Subcutaneous adipose tissue (tissue), 4 donors: ENCODE measurements around the gene DTD1. TPM values are rescaled to one million over a fixed set of nuclear protein-coding genes. Genes with fewer than 3 reads are reported as not detected.

Experiments used
- CTCF ChIP-seq: fragments of 450-650 bp; IDR thresholded peaks from one replicate; pipeline ENCODE4 v1.5.1; 2016; ENCODE audit warnings: low read depth, mild to moderate bottlenecking, control low read depth, antibody characterized with exemption, moderate library complexity
- small RNA-seq: library from RNA; depleted of rRNA; stranded (forward); fragments of <200 nt; gene quantifications from one replicate; pipeline ENCODE3, GENCODE V24; 2016
- total RNA-seq, 4 donors: library from RNA; depleted of rRNA; stranded (reverse); fragments of >200 nt; gene quantifications; one replicate each; pipeline ENCODE4 v1.1.0, GENCODE V29; 2016

Gene DTD1
- total RNA-seq, 4 donors from 2014 or later = 15.8 to 31.3 (median 28.7) TPM

GRCh38 chr20:18808712-18809111, 220.9 kb downstream of the DTD1 start:
- TF ChIP-seq CTCF = no peak

GRCh38 chr20:18811186-18811585, 223.3 kb downstream of the DTD1 start:
- no peak for TF ChIP-seq CTCF

- no peak for TF ChIP-seq CTCF
Observed at GRCh38 chr20:18811904-18812303, 224.1 kb downstream of the DTD1 start.

GRCh38 chr20:18813483-18813882, 225.6 kb downstream of the DTD1 start, which contains the start of gene SCP2D1:
Gene SCP2D1, plus strand, starts transcription at chr20:18813783. Its CDS starts 33 bp downstream, at chr20:18813816.
- TF ChIP-seq CTCF = no peak

- no peak for TF ChIP-seq CTCF
Observed at GRCh38 chr20:18815194-18815942, 227.5 kb downstream of the DTD1 start.

Small RNAs within 50 kb of the gene (small RNA-seq; reads per million reads assigned to genes)
- gene RN7SL638P (not detected), gene RNU6ATAC34P (not detected)

Other genes with a start within 250 kb of the DTD1 start
- gene DZANK1, start 121.0 kb upstream of the DTD1 start, total RNA-seq = 1 to 10 TPM in 3 of 4 donors, under 1 TPM in 1; 0.65 to 2.2 (median 2.0) TPM
- gene POLR3F, start 120.7 kb upstream of the DTD1 start, total RNA-seq = 10 to 100 TPM in 2 of 4 donors, 1 to 10 TPM in 2; 6.3 to 13.9 (median 10.8) TPM
- gene RBBP9, start 90.8 kb upstream of the DTD1 start, total RNA-seq = 10 to 100 TPM; 11.3 to 16.3 (median 12.6) TPM
- 10 to 100 TPM; 20.0 to 35.9 (median 25.4) TPM for gene SEC23B, start 80.1 kb upstream of the DTD1 start, total RNA-seq
- gene SMIM26, start 20.6 kb upstream of the DTD1 start, total RNA-seq = 100 to 1,000 TPM; 112 to 177 (median 123) TPM
- not detected for gene SCP2D1, start 225.7 kb downstream of the DTD1 start, total RNA-seq